K562 (cell line): ENCODE data around the gene SHISA7. TPM values are rescaled to one million over a fixed set of nuclear protein-coding genes. Genes with fewer than 3 reads are reported as not detected.
A peak's percentile ranks its signal among the peaks of the same experiment; 100 is the strongest.

Source experiments
- BRF1 ChIP-seq: IDR thresholded peaks from 3 replicates; pipeline ENCODE4 v1.6.1; 2011; ENCODE audit warnings: borderline replicate concordance, mild to moderate bottlenecking; ENCODE audit not compliant: insufficient read length; ENCODE audit errors: extremely low read depth
- CBX8 ChIP-seq: fragments of 200-600 bp; sonication (generic); IDR thresholded peaks from 2 replicates; pipeline ENCODE4 v1.6.1; 2012; ENCODE audit warnings: borderline replicate concordance, mixed run types, low read depth, mild to moderate bottlenecking, moderate library complexity, mixed read lengths, low read length, control low read depth, inconsistent platforms; ENCODE audit not compliant: poor library complexity, severe bottlenecking; ENCODE audit errors: extremely low read depth
- CSDE1 ChIP-seq, 2 experiments: fragments of 450-650 bp; IDR thresholded peaks; 2 replicates each; pipeline ENCODE4 v1.6.1; 2016; ENCODE audit warnings: mild to moderate bottlenecking in 1 of 2
- EGR1 ChIP-seq: fragments of 450-650 bp; conservative IDR thresholded peaks from 2 replicates; pipeline ENCODE4 v1.6.1; 2017; ENCODE audit warnings: mild to moderate bottlenecking
- ELF2 ChIP-seq: fragments of 250-450 bp; sonication (Bioruptor Pico); IDR thresholded peaks from 2 replicates; pipeline ENCODE4 v1.5.0; 2021; ENCODE audit warnings: mild to moderate bottlenecking
- EP400 ChIP-seq: fragments of 450-650 bp; IDR thresholded peaks from 2 replicates; pipeline ENCODE4 v1.6.1; 2017; ENCODE audit warnings: antibody characterized with exemption, mild to moderate bottlenecking, moderate library complexity
- ETV5 ChIP-seq: sonication (generic); formaldehyde crosslinking; IDR thresholded peaks from 2 replicates; pipeline ENCODE4 v1.4.0; 2020; ENCODE audit warnings: low read depth, mild to moderate bottlenecking, missing genetic modification reagents
- FOXJ3 ChIP-seq: sonication (generic); formaldehyde crosslinking; IDR thresholded peaks from 2 replicates; pipeline ENCODE4 v1.4.0; 2020; ENCODE audit warnings: mild to moderate bottlenecking, missing genetic modification reagents
- GATAD2A ChIP-seq: fragments of 450-650 bp; IDR thresholded peaks from 2 replicates; pipeline ENCODE4 v1.6.1; 2017
- HLTF ChIP-seq: fragments of 450-650 bp; IDR thresholded peaks from 2 replicates; pipeline ENCODE4 v1.6.1; 2016
- HNRNPH1 ChIP-seq: fragments of 200-400 bp; formaldehyde crosslinking; optimal IDR thresholded peaks from 2 replicates; pipeline ENCODE3; 2017; ENCODE audit warnings: low read depth, mild to moderate bottlenecking, low read length, moderate library complexity
- NFE2 ChIP-seq: IDR thresholded peaks from 2 replicates; pipeline ENCODE4 v1.6.1; 2014; ENCODE audit warnings: antibody characterized with exemption, low read depth
- POLR2G ChIP-seq: fragments of 200-400 bp; formaldehyde crosslinking; IDR thresholded peaks from 2 replicates; pipeline ENCODE4 v1.6.1; 2017; ENCODE audit warnings: low read depth, mild to moderate bottlenecking, antibody characterized with exemption, low read length, moderate library complexity
- RBM15 ChIP-seq: fragments of 200-400 bp; formaldehyde crosslinking; IDR thresholded peaks from 2 replicates; pipeline ENCODE4 v1.6.1; 2018; ENCODE audit warnings: mild to moderate bottlenecking, low read length, moderate library complexity; ENCODE audit not compliant: insufficient read depth
- SAFB ChIP-seq: fragments of 200-400 bp; formaldehyde crosslinking; IDR thresholded peaks from 2 replicates; pipeline ENCODE4 v1.6.1; 2017; ENCODE audit warnings: low read depth, low read length, borderline replicate concordance
- STAT5B ChIP-seq: fragments of 250-450 bp; sonication (Bioruptor Pico); IDR thresholded peaks from 2 replicates; pipeline ENCODE4 v1.8.0; 2021; ENCODE audit warnings: mild to moderate bottlenecking, inconsistent platforms
- TGIF2 ChIP-seq: sonication (generic); formaldehyde crosslinking; IDR thresholded peaks from 2 replicates; pipeline ENCODE4 v1.8.1; 2022; ENCODE audit warnings: mild to moderate bottlenecking, missing genetic modification reagents, moderate library complexity
- U2AF1 ChIP-seq: fragments of 200-400 bp; formaldehyde crosslinking; optimal IDR thresholded peaks from 2 replicates; pipeline ENCODE3; 2017; ENCODE audit warnings: mild to moderate bottlenecking, low read depth, low read length, moderate library complexity
- VEZF1 ChIP-seq: fragments of 200-800 bp; sonication (Bioruptor generic); IDR thresholded peaks from 2 replicates; pipeline ENCODE4 v1.6.1; 2017; ENCODE audit warnings: missing genetic modification characterization, missing compliant biosample characterization
- ZBTB49 ChIP-seq: sonication (generic); formaldehyde crosslinking; IDR thresholded peaks from 2 replicates; pipeline ENCODE4 v1.8.0; 2022; ENCODE audit warnings: missing genetic modification reagents, mild to moderate bottlenecking, borderline replicate concordance
- ZNF766 ChIP-seq: fragments of 200-800 bp; sonication (Bioruptor generic); conservative IDR thresholded peaks from 2 replicates; pipeline ENCODE4 v1.6.1; 2016; ENCODE audit warnings: missing genetic modification characterization, missing compliant biosample characterization
- polyA plus RNA-seq, 8 experiments: library from polyadenylated mRNA; depleted of rRNA in 4 of 8; stranded (reverse) in 5 of 8; unstranded in 3 of 8; fragments of >200 nt; fragmentation: Nextera tagmentation in 2 of 8; fragmentation: Illumina TruSeq in 1 of 8; extraction: Ambion mirVana in 2 of 8; extraction: Trizol in 1 of 8; gene quantifications; 2 replicates each; pipeline versions ENCODE4 v1.2.1 to v1.2.3, GENCODE V29; 2011 to 2014; ENCODE audit warnings: inconsistent platforms in 1 of 8, missing spikeins in 1 of 8
- total RNA-seq, 7 experiments: library from RNA; depleted of rRNA in 6 of 7; stranded (reverse); fragments of >200 nt in 6 of 7; fragmentation: Illumina TruSeq in 2 of 7; extraction: Trizol in 2 of 7; gene quantifications; 2 replicates each; pipeline versions ENCODE4 v1.2.1 to v1.2.3, GENCODE V29; 2011 to 2021; ENCODE audit warnings: low replicate concordance in 1 of 7
- TF ChIP-seq, protein P1 (sequence below), 2 experiments: IDR thresholded peaks; 2 replicates each; pipeline ENCODE4 v1.6.1; 2011; ENCODE audit warnings: borderline replicate concordance in 1 of 2, control low read depth in 1 of 2, low read depth in 1 of 2, low read length in 1 of 2, mild to moderate bottlenecking in 1 of 2, mixed read lengths in 1 of 2, moderate library complexity in 1 of 2; ENCODE audit not compliant: insufficient read depth in 1 of 2, insufficient read length in 1 of 2, poor library complexity in 1 of 2, severe bottlenecking in 1 of 2; ENCODE audit errors: extremely low read depth in 1 of 2
- TF ChIP-seq, protein P2 (sequence below): IDR thresholded peaks from 2 replicates; pipeline ENCODE4 v1.6.1; 2011; ENCODE audit not compliant: insufficient read length; ENCODE audit errors: extremely low read depth

SHISA7 gene
- total and polyA plus RNA-seq, 9 of the 15 experiments (the other 6 are each of a cell fraction or from before 2014, with no cell fraction given), result 0.01 to 0.40 (median 0.07) TPM

- TF ChIP-seq FOXJ3 (CRISPR knock-in tag) (no peak), STAT5B (CRISPR knock-in tag) (no peak), HNRNPH1 (no peak), ELF2 (CRISPR knock-in tag) (no peak), CBX8 (no peak), POLR2G (peak; percentile 82), VEZF1 (no peak), HLTF (no peak), RBM15 (no peak), ZNF766 (no peak), ETV5 (CRISPR knock-in tag) (no peak), ZBTB49 (CRISPR knock-in tag) (no peak), EP400 (no peak), SAFB (no peak), CSDE1 (IDR thresholded peaks at IDR 0.05) (no peak), NFE2 (no peak), EGR1 (no peak), GATAD2A (no peak), BRF1 (no peak), TGIF2 (CRISPR knock-in tag) (no peak), U2AF1 (no peak)
- TF ChIP-seq, protein P1, sequence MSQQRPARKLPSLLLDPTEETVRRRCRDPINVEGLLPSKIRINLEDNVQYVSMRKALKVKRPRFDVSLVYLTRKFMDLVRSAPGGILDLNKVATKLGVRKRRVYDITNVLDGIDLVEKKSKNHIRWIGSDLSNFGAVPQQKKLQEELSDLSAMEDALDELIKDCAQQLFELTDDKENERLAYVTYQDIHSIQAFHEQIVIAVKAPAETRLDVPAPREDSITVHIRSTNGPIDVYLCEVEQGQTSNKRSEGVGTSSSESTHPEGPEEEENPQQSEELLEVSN (IDR thresholded peaks at IDR 0.05; ENCODE audit: borderline replicate concordance in 1 of 2, extremely low read depth in 1 of 2, insufficient read depth in 1 of 2, insufficient read length in 1 of 2, low read depth in 1 of 2, low read length in 1 of 2, poor library complexity in 1 of 2, severe bottlenecking in 1 of 2), result no peak
- TF ChIP-seq, protein P2, sequence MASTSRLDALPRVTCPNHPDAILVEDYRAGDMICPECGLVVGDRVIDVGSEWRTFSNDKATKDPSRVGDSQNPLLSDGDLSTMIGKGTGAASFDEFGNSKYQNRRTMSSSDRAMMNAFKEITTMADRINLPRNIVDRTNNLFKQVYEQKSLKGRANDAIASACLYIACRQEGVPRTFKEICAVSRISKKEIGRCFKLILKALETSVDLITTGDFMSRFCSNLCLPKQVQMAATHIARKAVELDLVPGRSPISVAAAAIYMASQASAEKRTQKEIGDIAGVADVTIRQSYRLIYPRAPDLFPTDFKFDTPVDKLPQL, result no peak
Measured at GRCh38 chr19:55451965-55452748, 9.1 kb upstream of the SHISA7 start (continued).
